IMR-90 (cell line): Measurements from ENCODE around the gene C1QL1. TPM values are rescaled to one million over a fixed set of nuclear protein-coding genes. Genes with fewer than 3 reads are reported as not detected.

Experiments
- ATAC-seq: fragments of 200-7000 bp; cut with Tn5 transposase; 2 replicates; pipeline ENCODE4 v1.9.1; 2020; ENCODE audit warnings: low read depth, mild to moderate bottlenecking, moderate library complexity
- BruUV-seq: library from RNA; stranded (reverse); fragments of 400-500 nt; replicated peaks from 2 replicates; lab custom pipeline; 2021; lab: Mats Ljungman, UMichigan
- CTCF ChIA-PET: fragments of 300-600 bp; formaldehyde crosslinking; extraction: SDS; loops from one replicate; lab custom pipeline; 2021; ENCODE audit warnings: antibody characterized with exemption; lab: Yijun Ruan, JAX
- POLR2A ChIA-PET: fragments of 300-600 bp; sonication (Branson Sonifier 250); formaldehyde crosslinking; loops from one replicate; lab custom pipeline; 2022; ENCODE audit warnings: antibody characterized with exemption; ENCODE audit not compliant: unreplicated experiment; lab: Charles Lee
- DNase-seq: peaks from one replicate; pipeline ENCODE4 v3.0.0; 2013
- H2AFZ ChIP-seq: replicated peaks from 2 replicates; pipeline ENCODE3; 2013; ENCODE audit warnings: low read length, mild to moderate bottlenecking; ENCODE audit not compliant: poor library complexity
- H2AK5ac ChIP-seq: 2 replicates; pipeline ENCODE4 v1.6.1; 2013; ENCODE audit warnings: low read depth, low read length, inconsistent platforms
- H2AK9ac ChIP-seq: replicated peaks from 2 replicates; pipeline ENCODE3; 2013; ENCODE audit warnings: mild to moderate bottlenecking, low read depth, low read length, moderate library complexity; ENCODE audit not compliant: poor library complexity
- H2BK120ac ChIP-seq: 2 replicates; pipeline ENCODE4 v1.6.1; 2013; ENCODE audit warnings: low read depth, low read length, inconsistent platforms
- H2BK15ac ChIP-seq: 3 replicates; pipeline ENCODE4 v1.6.1; 2013; ENCODE audit warnings: low read depth, low read length, inconsistent platforms
- H2BK20ac ChIP-seq: 2 replicates; pipeline ENCODE4 v1.6.1; 2013; ENCODE audit warnings: low read depth, mild to moderate bottlenecking, inconsistent platforms, low read length, moderate library complexity
- H2BK5ac ChIP-seq: 2 replicates; pipeline ENCODE4 v1.6.1; 2013; ENCODE audit warnings: mild to moderate bottlenecking, low read depth, low read length, inconsistent platforms; ENCODE audit not compliant: poor library complexity, severe bottlenecking
- H3K14ac ChIP-seq: replicated peaks from 2 replicates; pipeline ENCODE4 v1.6.1; 2013; ENCODE audit warnings: low read depth, low read length, inconsistent platforms
- H3K18ac ChIP-seq: 2 replicates; pipeline ENCODE4 v1.6.1; 2013; ENCODE audit warnings: low read depth, low read length, control low read depth
- H3K23ac ChIP-seq: 2 replicates; pipeline ENCODE4 v1.6.1; 2013; ENCODE audit warnings: low read depth, low read length, inconsistent platforms
- H3K27ac ChIP-seq: 2 replicates; pipeline ENCODE4 v1.5.1; 2013; ENCODE audit warnings: mild to moderate bottlenecking, control low read depth, low read length; ENCODE audit not compliant: insufficient read depth
- H3K27me3 ChIP-seq: 2 replicates; pipeline ENCODE4 v1.6.1; 2013; ENCODE audit warnings: low read length; ENCODE audit not compliant: control insufficient read depth, insufficient read depth
- H3K36me3 ChIP-seq: 2 replicates; pipeline ENCODE4 v1.6.1; 2013; ENCODE audit warnings: low read length, mixed read lengths; ENCODE audit not compliant: control insufficient read depth, insufficient read depth
- H3K4ac ChIP-seq: 2 replicates; pipeline ENCODE4 v1.6.1; 2013; ENCODE audit warnings: low read depth, low read length, inconsistent platforms
- H3K4me1 ChIP-seq: 2 replicates; pipeline ENCODE4 v1.6.1; 2013; ENCODE audit warnings: low read length, mixed read lengths; ENCODE audit not compliant: control insufficient read depth, insufficient read depth
- H3K4me2 ChIP-seq: 2 replicates; pipeline ENCODE4 v1.6.1; 2013; ENCODE audit warnings: low read depth, mild to moderate bottlenecking, control low read depth, low read length, moderate library complexity
- H3K4me3 ChIP-seq: 2 replicates; pipeline ENCODE4 v1.5.1; 2013; ENCODE audit warnings: low read depth, mild to moderate bottlenecking, control low read depth, low read length, moderate library complexity; ENCODE audit not compliant: insufficient read depth
- H3K56ac ChIP-seq: 2 replicates; pipeline ENCODE4 v1.6.1; 2013; ENCODE audit warnings: low read length, inconsistent platforms; ENCODE audit not compliant: insufficient read depth; ENCODE audit errors: extremely low read depth
- H3K79me1 ChIP-seq, 2 experiments: 2 replicates each; pipeline ENCODE4 v1.6.1; 2013; ENCODE audit warnings: low read length in 2 of 2, inconsistent platforms in 1 of 2, low read depth in 1 of 2
- H3K9ac ChIP-seq: 2 replicates; pipeline ENCODE4 v1.6.1; 2013; ENCODE audit warnings: low read depth, low read length, control low read depth
- H3K9me1 ChIP-seq: 2 replicates; pipeline ENCODE4 v1.6.1; 2013; ENCODE audit warnings: low read length, inconsistent platforms; ENCODE audit not compliant: insufficient read depth
- H3K9me3 ChIP-seq: 2 replicates; pipeline ENCODE4 v1.6.1; 2013; ENCODE audit warnings: low read length; ENCODE audit not compliant: control insufficient read depth, insufficient read depth
- H4K20me1 ChIP-seq: 2 replicates; pipeline ENCODE4 v1.6.1; 2013; ENCODE audit warnings: low read length, inconsistent platforms; ENCODE audit not compliant: insufficient read depth
- H4K5ac ChIP-seq: 2 replicates; pipeline ENCODE4 v1.6.1; 2013; ENCODE audit warnings: mild to moderate bottlenecking, low read depth, low read length, control low read depth
- H4K8ac ChIP-seq, 2 experiments: 2 replicates each; pipeline ENCODE4 v1.6.1; 2013; ENCODE audit warnings: low read depth in 2 of 2, low read length in 2 of 2, control low read depth in 1 of 2, inconsistent platforms in 1 of 2
- H4K91ac ChIP-seq: 2 replicates; pipeline ENCODE4 v1.6.1; 2013; ENCODE audit warnings: low read depth, low read length, inconsistent platforms; ENCODE audit not compliant: insufficient read depth
- BHLHE40 ChIP-seq: fragments of 150-350 bp; IDR thresholded peaks from 2 replicates; pipeline ENCODE4 v1.6.1; 2016; ENCODE audit warnings: mild to moderate bottlenecking, low read depth, low read length
- CEBPB ChIP-seq: IDR thresholded peaks from 2 replicates; pipeline ENCODE4 v1.6.1; 2012; ENCODE audit warnings: low read depth, low read length, improper control_type of control experiment
- CHD1 ChIP-seq: IDR thresholded peaks from 2 replicates; pipeline ENCODE4 v1.6.1; 2012; ENCODE audit warnings: low read depth, low read length, improper control_type of control experiment
- FOS ChIP-seq: fragments of 150-350 bp; IDR thresholded peaks from 2 replicates; pipeline ENCODE4 v1.6.1; 2016; ENCODE audit warnings: low read depth, low read length
- MAFK ChIP-seq: IDR thresholded peaks from 2 replicates; pipeline ENCODE4 v1.6.1; 2012; ENCODE audit warnings: low read depth, low read length, improper control_type of control experiment
- MAZ ChIP-seq: IDR thresholded peaks from 2 replicates; pipeline ENCODE4 v1.6.1; 2012; ENCODE audit warnings: low read depth, mild to moderate bottlenecking, low read length, improper control_type of control experiment, moderate library complexity, borderline replicate concordance
- MXI1 ChIP-seq: IDR thresholded peaks from 2 replicates; pipeline ENCODE4 v1.6.1; 2012; ENCODE audit warnings: low read depth, mild to moderate bottlenecking, low read length, moderate library complexity, borderline replicate concordance
- NFE2L2 ChIP-seq: fragments of 150-350 bp; IDR thresholded peaks from 2 replicates; pipeline ENCODE4 v1.6.1; 2016; ENCODE audit warnings: low read depth, mild to moderate bottlenecking, low read length
- POLR2A ChIP-seq: IDR thresholded peaks from 2 replicates; pipeline ENCODE4 v1.6.1; 2012; ENCODE audit warnings: mild to moderate bottlenecking, low read depth, low read length
- RAD21 ChIP-seq: IDR thresholded peaks from 2 replicates; pipeline ENCODE4 v1.6.1; 2012; ENCODE audit warnings: low read length, improper control_type of control experiment
- RCOR1 ChIP-seq: IDR thresholded peaks from 2 replicates; pipeline ENCODE4 v1.6.1; 2012; ENCODE audit warnings: mild to moderate bottlenecking, low read length, improper control_type of control experiment; ENCODE audit not compliant: insufficient replicate concordance
- RFX5 ChIP-seq: IDR thresholded peaks from 2 replicates; pipeline ENCODE4 v1.8.0; 2012; ENCODE audit warnings: low read depth, mild to moderate bottlenecking, low read length, moderate library complexity
- SMC3 ChIP-seq: fragments of 150-350 bp; IDR thresholded peaks from 2 replicates; pipeline ENCODE4 v1.6.1; 2016; ENCODE audit warnings: low read depth, mild to moderate bottlenecking, antibody characterized with exemption, low read length, moderate library complexity
- WGBS, 2 experiments: methylation state at CpG; one replicate each; pipeline versions ENCODE4 v1.1.5 to v1.1.7; 2013; ENCODE audit warnings: missing lambda C conversion rate in 2 of 2; ENCODE audit not compliant: insufficient read length in 1 of 2; ENCODE audit errors: extremely low coverage in 2 of 2; 5-methylcytosine and 5-hydroxymethylcytosine counted together
- dilution Hi-C: fragments of 300-500 bp; cut with HindIII; formaldehyde crosslinking; loops from one replicate; pipeline ENCODE4 v1.14.3; 2018; ENCODE audit warnings: low sequenced_read_pairs; ENCODE audit not compliant: unreplicated experiment
- in situ Hi-C: fragments of 300-500 bp; cut with MboI; formaldehyde crosslinking; loops from 3 replicates; pipeline ENCODE4 v1.14.3; 2019; ENCODE audit warnings: low sequenced_read_pairs, inconsistent platforms, mixed read lengths
- intact Hi-C: fragments of 100-400 bp; cut with micrococcal nuclease; formaldehyde crosslinking; loops from 2 replicates; pipeline ENCODE4 v1.10.0; 2022
- polyA plus RNA-seq, 3 experiments: library from polyadenylated mRNA; depleted of rRNA; stranded (reverse); fragments of >200 nt; gene quantifications; 2 replicates each; pipeline ENCODE4 v1.2.3, GENCODE V29; 2012; ENCODE audit warnings: low replicate concordance in 1 of 3
- total RNA-seq: library from RNA; depleted of rRNA; stranded (reverse); fragments of >200 nt; gene quantifications from 2 replicates; pipeline ENCODE4 v1.2.3, GENCODE V29; 2012
- TF ChIP-seq, protein P1 (sequence below): fragments of 150-350 bp; IDR thresholded peaks from 2 replicates; pipeline ENCODE4 v1.6.1; 2016; ENCODE audit warnings: low read depth, mild to moderate bottlenecking, low read length, moderate library complexity, borderline replicate concordance
- TF ChIP-seq, protein P2 (sequence below): fragments of 150-350 bp; IDR thresholded peaks from 2 replicates; pipeline ENCODE4 v1.6.1; 2017; ENCODE audit warnings: mild to moderate bottlenecking, antibody characterized with exemption, low read length, low read depth
- TF ChIP-seq, protein P3 (sequence below): conservative IDR thresholded peaks from 2 replicates; pipeline ENCODE4 v1.5.1; 2012; ENCODE audit warnings: mild to moderate bottlenecking, low read depth, low read length, improper control_type of control experiment

C1QL1 gene
- total and polyA plus RNA-seq, 2 of the 4 experiments (the other 2 are of a cell fraction) = 0.18 to 0.84 TPM

DNA sequence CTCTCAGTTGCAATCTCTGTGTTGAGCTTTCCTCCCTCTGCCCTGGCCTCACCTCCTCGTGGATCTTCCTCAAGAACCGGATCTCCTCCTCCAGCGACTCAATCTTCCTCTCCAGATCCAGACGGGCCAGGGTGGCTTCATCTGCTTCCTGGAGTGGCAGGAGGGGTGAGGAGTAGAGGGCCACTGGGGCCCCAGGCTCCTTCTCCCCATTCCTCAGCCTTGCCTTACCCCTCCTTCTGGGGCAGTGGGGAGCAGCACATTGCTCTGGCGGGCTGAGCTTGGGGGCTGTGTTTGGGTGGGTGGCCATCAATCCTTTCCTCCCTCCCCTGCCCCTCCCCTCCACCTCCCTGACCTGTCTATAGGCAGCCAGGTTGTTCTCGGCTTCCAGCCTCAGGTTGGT, 54.4 kb downstream of the C1QL1 start:
- Histone ChIP-seq H2BK20ac (no peak overlapping the region), H4K8ac (no peak overlapping the region), H2AK5ac (no peak overlapping the region), H3K27me3 (peaks cover 9% of the 10 kb centered on the region; the same call in 1 of the 2 replicates), H3K79me1 (no peaks in the 10 kb centered on the region), H3K36me3 (no peaks in the 10 kb centered on the region), H3K4me3 (no peak overlapping the region), H3K14ac (no peak overlapping the region), H2AFZ (no peak overlapping the region), H4K5ac (no peak overlapping the region), H3K27ac (no peak overlapping the region), H3K23ac (no peak overlapping the region), H3K9me3 (no peaks in the 10 kb centered on the region), H3K9ac (no peak overlapping the region), H3K4me2 (no peak overlapping the region), H2BK15ac (no peak overlapping the region), H3K56ac (no peak overlapping the region), H2AK9ac (no peak overlapping the region), H3K9me1 (peaks cover 14% of the 10 kb centered on the region; the same call in 1 of the 2 replicates), H2BK5ac (no peak overlapping the region), H3K4me1 (peaks cover 13% of the 10 kb centered on the region), H4K91ac (no peak overlapping the region), H4K20me1 (no peaks in the 10 kb centered on the region; the same call in 1 of the 2 replicates), H3K18ac (no peak overlapping the region), H3K4ac (no peak overlapping the region), H2BK120ac (no peak overlapping the region)
- dilution Hi-C loops = no loop called here
- intact Hi-C loops = no loop called here
- no CpG with 5 or more reads among the region's 6 CpGs for WGBS, 2 experiments
- DNase-seq (no peak), ATAC-seq (no peak)
- TF ChIP-seq, protein P1, sequence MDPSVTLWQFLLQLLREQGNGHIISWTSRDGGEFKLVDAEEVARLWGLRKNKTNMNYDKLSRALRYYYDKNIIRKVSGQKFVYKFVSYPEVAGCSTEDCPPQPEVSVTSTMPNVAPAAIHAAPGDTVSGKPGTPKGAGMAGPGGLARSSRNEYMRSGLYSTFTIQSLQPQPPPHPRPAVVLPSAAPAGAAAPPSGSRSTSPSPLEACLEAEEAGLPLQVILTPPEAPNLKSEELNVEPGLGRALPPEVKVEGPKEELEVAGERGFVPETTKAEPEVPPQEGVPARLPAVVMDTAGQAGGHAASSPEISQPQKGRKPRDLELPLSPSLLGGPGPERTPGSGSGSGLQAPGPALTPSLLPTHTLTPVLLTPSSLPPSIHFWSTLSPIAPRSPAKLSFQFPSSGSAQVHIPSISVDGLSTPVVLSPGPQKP = no peak
- no peak for TF ChIP-seq CEBPB
- no peak for TF ChIP-seq BHLHE40
- TF ChIP-seq RAD21 = no peak
- TF ChIP-seq RFX5 = no peak
- TF ChIP-seq MAFK = no peak
- TF ChIP-seq MXI1 = no peak
- TF ChIP-seq MAZ = no peak
- no peak for TF ChIP-seq SMC3
- TF ChIP-seq POLR2A = no peak
- no peak for TF ChIP-seq FOS
- TF ChIP-seq CHD1 = no peak
- no peak for TF ChIP-seq RCOR1
- TF ChIP-seq, protein P2, sequence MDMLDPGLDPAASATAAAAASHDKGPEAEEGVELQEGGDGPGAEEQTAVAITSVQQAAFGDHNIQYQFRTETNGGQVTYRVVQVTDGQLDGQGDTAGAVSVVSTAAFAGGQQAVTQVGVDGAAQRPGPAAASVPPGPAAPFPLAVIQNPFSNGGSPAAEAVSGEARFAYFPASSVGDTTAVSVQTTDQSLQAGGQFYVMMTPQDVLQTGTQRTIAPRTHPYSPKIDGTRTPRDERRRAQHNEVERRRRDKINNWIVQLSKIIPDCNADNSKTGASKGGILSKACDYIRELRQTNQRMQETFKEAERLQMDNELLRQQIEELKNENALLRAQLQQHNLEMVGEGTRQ = no peak
- no peak for TF ChIP-seq NFE2L2
- TF ChIP-seq, protein P3, sequence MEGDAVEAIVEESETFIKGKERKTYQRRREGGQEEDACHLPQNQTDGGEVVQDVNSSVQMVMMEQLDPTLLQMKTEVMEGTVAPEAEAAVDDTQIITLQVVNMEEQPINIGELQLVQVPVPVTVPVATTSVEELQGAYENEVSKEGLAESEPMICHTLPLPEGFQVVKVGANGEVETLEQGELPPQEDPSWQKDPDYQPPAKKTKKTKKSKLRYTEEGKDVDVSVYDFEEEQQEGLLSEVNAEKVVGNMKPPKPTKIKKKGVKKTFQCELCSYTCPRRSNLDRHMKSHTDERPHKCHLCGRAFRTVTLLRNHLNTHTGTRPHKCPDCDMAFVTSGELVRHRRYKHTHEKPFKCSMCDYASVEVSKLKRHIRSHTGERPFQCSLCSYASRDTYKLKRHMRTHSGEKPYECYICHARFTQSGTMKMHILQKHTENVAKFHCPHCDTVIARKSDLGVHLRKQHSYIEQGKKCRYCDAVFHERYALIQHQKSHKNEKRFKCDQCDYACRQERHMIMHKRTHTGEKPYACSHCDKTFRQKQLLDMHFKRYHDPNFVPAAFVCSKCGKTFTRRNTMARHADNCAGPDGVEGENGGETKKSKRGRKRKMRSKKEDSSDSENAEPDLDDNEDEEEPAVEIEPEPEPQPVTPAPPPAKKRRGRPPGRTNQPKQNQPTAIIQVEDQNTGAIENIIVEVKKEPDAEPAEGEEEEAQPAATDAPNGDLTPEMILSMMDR = no peak
- in situ Hi-C loops = loop anchor here (5.0 kb wide), 1 partner anchor 99 kb away; no protein-coding TSS in a partner anchor
- ChIA-PET POLR2A (no interaction called here), CTCF (no interaction called here)
- BruUV-seq = no TSS peak
